GM19468 (cell line): Measurements from ENCODE around the gene ZSCAN2.
"Not testable (repeated sequence)": the region's sequence is repeated elsewhere in the genome, so short reads cannot be mapped to it uniquely, and the experiment has no call there.

Experiments
- ATAC-seq: cut with Tn5 transposase; IDR thresholded peaks from one replicate; pipeline ENCODE4 v1.9.1; 2021; ENCODE audit warnings: mild to moderate bottlenecking, moderate library complexity, moderate number of reproducible peaks; ENCODE audit not compliant: unreplicated experiment; ENCODE audit errors: extremely low read depth

ZSCAN2 gene

DNA sequence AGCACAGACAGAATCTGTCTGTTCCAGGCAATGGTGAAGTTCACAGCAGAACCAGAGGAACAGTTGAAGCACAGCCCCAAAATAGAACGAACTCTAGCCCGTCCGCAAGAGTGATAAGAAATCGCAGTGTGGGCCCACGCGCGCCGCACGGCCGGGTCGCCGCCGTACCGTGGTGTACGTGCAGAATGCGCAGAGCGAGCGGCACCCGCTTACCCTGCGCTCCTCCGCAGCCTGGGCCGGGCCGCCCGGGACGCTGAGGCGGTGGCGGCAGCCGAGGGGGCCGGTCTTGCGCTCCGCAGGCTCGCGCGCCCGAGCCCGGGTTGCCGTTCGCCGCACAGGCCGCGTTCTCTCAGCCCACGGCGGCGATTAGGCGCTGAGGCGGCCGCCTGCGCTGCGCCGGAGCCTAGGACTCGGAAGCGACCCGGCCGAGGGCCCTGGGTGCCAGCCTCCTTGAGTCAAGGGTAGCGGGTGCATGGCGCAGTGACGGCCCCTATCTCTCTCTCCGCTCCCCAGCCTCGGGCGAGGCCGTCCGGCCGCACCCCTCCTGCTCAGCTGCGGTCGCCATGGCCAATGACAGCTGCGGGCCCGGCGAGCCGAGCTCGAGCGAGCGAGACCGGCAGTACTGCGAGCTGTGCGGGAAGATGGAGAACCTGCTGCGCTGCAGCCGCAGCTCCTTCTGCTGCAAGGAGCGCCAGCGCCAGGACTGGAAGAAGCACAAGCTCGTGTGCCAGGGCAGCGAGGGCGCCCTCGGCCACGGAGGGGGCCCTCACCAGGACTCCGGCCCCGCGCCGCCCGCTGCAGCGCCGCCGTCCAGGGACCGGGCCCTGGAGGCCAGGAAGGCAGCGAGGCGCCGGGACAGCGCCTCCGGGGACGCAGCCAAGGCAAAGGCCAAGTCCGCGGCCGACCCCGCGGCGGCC, 32.8 kb downstream of the ZSCAN2 start:
- peak; percentile 34 for ATAC-seq

DNA sequence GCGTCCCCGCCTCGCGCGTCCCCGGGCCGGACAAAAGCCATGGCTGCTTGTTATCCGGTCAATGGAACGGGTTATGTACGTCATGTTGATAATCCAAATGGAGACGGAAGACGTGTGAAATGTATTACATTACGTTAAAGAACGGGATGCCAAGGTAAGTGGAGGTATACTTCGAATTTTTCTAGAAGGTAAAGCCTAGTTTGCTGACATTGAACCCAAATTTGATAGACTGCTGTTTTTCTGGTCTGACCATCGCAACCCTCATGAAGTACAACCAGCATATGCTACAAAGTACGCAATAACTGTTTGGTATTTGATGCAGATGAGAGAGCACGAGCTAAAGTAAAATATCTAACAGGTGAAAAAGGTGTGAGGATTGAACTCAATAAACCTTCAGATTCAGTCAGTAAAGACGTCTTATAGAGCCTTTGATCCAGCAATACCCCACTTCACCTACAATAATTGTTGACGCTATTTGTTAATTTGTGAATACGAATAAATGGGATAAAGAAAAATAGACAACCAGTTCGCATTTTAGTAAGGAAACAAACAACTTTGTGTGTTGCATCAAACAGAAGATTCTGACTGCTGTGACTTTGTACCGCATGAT, 33.5 kb downstream of the ZSCAN2 start:
- ATAC-seq: no peak

DNA sequence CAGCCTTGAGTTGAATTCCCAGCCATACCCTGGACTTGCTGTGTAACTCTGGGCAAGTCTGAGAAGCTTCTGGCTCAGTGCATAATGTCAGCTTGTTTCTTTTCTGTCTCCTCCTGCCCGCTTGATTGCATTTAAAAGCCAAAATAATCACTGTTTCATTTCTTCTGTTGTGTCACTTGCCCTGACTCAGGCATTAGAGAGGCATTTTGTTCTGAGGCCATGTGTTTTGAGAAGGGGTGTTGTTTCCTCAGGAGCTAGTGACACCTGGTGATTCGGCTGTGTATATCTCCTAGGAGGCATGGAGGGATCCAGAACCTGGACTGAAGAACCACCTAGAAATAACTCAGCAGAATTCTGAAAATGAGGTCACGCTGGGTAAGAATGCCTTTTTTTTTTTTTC, 37.3 kb downstream of the ZSCAN2 start:
- ATAC-seq: no peak

DNA sequence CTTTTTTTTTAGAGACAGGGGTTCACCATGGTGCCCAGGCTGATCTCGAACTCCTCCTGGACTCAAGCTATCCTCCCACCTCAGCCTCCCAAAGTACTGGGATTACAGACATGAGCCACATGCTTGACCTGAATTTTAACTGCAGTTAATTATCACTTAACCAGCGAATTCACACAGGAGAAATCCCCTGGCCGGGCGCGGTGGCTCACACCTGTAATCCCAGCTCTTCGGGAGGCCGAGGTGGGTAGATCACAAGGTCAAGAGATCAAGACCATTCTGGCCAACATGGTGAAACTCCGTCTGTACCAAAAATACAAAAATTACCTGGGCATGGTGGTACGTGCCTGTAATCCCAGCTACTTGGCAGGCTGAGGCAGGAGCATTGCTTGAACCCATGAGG, 41.1 kb downstream of the ZSCAN2 start:
- not testable (repeated sequence) for ATAC-seq

DNA sequence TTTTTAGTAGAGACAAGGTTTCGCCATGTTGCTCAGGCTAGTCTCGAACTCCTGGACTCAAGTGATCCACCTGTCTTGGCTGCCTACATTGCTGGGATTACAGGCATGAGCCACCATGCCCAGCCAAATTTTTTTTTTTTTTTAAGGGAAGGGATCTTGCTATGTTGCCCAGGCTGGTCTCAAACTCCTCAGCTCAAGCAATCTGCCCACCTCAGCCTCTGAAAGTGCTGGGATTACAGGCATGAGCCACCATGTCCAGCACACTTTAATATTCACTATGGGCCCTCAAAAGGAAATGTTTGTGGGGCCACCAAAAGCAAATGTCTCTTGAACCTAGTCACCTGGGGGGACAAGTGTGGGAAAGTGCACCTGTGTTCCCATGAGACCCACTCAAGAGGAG, 41.8 kb downstream of the ZSCAN2 start:
- ATAC-seq: not testable (repeated sequence)

DNA sequence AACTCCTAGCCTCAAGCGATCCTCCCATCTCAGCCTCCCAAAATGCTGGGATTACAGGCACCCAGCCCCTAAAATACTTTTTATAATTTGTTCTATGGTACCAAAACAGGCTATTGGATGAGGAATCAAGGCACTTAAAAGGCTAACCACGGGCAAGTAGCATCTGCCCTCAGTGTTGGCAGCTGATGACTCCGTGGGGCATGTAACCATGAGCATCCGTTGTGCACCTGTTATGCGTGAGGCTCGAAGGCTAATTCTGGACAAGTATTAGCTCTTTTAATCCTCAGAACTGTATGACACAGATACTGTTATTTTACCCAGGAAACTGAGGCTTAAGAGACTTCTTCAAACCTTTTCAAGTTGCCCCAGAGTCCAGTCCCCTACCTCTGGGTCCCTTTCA, 43.0 kb downstream of the ZSCAN2 start:
- no peak for ATAC-seq

DNA sequence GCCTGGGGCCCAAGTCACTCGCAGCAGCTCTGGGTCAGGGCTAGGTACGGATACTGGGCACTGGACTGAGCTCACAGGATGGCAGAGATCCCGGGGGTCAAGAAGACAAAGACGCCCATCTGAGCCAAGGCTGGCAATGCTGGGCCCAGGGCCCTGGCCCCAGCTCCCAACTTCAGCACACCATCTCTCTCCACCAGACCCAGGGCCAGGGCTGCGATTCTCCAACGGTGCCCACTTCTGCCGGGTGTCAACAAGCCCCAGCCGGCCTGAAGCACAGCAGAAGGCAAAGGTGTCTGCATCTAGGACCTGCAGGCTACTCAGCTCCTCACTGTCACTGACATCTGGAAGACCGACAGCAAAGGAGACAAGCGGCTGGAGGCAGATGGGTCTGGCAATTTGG, 44.7 kb downstream of the ZSCAN2 start:
- no peak for ATAC-seq

DNA sequence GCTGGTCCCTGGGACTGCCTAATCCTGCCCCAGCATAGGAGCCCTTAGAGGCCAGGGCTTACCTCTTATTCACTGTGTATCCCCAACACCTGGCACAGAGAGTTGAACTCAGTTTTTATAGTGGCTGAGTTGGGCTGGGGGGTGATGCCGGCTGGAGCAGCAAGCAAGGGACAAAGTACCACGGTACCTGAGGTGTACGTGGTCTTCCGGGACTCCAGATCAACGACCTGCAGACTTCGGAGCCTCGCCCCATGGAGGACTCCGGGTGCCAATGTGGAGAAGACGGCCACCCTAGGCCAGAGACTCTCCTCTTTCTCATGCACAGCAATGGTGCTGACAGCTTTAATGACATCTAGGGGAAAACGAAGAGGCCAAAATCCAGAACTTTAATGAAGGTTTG, 45.2 kb downstream of the ZSCAN2 start:
- no peak for ATAC-seq

DNA sequence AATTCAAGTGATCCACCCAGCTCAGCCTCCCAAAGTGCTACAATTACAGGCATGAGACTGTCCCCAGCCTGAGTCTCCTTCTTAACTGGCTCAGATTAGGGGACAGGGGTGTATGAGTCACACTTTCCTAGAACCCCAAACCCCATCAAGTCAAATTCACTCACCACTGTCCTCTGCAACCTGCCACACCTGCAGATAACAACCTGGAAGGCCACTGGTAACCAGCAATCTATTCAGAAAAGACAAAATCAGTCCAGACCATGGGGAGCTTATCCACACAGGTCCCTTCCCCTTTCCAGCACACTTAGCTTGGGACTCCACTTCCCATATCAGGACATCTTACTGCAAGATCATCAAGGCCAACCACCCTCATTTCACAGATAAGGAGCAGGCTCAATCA, 46.9 kb downstream of the ZSCAN2 start:
- ATAC-seq: no peak

DNA sequence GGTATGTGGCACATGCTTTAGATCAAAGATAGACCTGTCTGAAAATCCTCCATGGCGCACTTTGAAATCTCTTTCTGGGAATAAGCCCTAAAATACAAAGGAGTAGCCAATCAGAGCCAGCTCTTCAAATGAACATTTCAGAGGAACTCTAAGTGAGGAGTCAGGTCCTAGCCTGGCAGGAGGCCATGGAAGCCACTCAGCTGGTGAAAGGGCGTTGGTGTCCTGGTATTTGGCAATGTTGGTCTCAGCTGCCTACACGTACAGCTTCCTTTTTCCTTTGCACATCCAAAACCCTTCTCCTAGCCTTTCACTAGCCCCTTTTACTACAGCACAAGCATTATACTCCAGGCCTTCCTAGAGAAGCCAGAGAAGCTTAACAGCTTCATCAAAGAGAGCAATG, 47.7 kb downstream of the ZSCAN2 start:
- no peak for ATAC-seq

DNA sequence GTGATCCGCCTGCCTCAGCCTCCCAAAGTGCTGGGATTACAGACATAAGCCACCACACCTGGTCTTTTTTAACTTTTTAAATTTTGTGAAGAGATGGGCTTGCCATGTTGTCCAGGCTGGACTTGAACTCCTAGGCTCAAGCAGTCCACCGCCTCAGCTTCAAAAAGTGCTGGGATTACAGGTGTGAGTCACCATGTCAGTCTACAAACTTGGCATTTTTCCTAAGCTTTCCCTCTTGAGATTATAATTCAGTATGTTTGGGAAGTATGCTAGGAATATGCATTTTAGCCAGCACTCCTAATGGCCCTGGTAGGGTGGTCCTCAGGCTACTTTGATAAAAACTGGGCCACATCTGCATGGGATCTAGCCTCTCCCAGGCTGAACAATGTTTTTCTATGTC, 48.9 kb downstream of the ZSCAN2 start:
- ATAC-seq: no peak

DNA sequence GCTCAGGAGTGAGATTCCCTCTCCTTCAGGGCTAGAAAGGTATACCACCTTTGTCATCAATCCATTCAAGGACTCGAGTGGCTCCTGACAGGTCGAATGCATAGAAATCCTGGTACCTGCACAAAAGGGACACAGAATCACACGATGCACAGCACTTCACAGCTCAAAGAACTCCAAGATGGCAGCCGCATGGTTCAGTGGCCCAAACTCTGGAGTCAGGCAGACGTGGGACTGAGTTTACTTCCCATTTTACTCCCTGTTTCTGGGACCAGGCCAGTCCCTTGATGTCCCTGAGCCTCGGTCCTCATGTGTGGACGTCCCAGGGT, 52.7 kb downstream of the ZSCAN2 start:
- no peak for ATAC-seq

DNA sequence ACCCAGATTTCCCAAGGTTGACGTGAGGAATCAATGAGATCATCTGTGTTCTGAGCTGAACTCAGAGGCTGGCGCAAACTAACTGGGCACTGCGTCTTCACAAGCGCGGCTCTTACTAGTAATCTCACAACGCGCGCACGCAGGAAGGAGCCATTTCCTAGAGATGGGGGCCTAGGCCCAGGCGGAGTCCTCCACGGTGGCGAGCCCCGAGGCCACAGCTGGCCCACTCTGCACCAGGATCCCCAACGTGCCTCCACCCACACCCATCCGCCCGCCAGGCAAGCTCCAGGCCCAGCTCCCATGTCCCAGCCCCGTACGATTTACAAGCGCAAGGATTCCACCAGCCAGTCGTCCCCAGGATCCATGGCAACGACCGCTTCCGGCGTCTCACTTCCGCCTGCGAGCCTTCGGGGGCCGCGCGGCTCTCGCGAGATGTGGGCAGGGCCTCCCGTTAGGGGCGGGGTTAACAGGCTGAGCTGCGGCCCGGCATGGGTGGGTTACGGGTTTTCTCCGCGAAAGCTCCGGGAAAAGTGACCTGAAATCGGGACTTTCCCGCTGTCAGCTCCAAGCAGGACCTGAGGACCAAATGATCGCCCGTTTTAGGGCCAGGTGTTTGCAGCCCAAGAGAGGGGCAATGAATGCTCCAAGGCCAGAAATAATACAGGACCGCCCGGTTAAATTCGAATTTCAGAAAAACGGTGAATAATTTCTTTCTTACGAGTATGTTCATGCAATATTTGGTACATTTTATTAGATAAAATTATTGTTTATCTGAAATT, 53.3 kb downstream of the ZSCAN2 start, which contains the start of gene WDR73:
WDR73 (minus strand) TSS at position 374 of the 779 bp plus-strand sequence; CDS start at position 365, 9 bp downstream.
- ATAC-seq: peak; percentile 33

DNA sequence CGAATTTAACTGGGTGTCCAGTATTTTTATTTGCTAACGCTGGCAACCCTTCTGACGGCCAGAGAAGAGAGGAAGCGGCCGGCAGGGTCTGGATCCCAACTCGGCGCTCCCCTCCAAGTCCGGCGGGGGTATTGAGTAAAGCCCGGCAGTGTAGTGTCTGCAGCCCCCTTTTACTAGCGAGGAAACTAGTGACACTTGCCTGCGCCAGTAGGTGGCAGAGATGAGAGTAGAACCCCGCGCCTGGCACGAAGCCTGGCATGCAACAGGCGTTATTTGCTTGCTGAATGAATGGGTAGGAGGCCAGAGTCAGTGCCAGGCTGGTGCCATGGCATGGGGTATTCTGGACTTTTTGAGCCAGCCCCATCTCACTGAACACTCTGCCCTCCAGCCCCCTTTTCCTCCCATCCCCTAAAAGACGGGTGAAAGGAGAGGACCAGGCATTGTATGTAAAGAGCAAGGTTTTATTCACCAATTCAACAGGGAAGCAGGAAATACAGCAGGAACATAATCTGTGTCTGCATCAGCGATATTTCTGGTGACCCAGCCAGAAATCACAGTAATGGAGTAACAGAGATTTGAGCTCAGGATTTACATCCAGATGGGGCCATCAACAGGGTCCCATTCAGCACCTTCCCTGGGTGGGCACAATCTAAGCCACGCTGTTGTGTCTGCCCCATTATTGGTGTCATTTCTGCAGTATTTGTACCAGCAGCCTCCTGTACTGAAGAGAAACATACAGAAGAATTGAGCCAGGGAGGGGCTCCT, 54.1 kb downstream of the ZSCAN2 start:
- ATAC-seq: no peak

DNA sequence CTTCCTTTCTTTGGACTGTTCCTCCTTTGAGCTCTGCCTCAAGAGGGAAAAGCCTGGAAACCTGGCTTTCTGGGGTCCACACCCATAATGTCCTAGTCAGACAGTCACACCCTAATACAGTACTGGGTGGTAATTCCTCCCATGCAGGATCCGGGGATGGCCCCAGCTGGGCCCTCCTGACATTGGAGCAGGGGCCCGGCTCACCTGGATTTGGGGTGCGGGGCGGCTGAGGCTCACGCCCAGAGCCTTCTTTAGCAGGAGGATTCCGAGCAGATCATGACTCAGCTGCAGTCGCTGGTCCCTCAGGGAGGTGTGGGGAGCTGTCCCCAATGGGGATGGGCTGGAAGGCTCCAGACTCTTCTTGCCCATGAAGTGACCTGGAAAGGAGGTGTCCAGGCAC, 56.2 kb downstream of the ZSCAN2 start:
- no peak for ATAC-seq

DNA sequence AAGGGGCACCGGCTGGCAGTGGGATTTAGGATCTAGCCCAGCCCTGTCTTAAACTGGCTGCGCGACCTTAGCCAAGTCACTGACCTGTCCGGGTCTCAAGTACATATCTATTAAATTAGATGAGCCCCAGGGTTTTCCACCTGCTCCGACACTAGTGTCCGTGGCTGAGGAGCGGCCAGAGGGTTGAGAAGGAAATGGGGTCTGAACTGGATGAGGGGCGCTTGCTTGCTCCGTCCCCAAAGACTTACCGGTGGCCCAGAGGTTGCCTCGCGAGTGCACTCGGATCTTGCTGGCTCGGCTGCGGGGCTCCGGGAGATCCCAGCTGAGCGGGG, 56.9 kb downstream of the ZSCAN2 start:
- no peak for ATAC-seq

DNA sequence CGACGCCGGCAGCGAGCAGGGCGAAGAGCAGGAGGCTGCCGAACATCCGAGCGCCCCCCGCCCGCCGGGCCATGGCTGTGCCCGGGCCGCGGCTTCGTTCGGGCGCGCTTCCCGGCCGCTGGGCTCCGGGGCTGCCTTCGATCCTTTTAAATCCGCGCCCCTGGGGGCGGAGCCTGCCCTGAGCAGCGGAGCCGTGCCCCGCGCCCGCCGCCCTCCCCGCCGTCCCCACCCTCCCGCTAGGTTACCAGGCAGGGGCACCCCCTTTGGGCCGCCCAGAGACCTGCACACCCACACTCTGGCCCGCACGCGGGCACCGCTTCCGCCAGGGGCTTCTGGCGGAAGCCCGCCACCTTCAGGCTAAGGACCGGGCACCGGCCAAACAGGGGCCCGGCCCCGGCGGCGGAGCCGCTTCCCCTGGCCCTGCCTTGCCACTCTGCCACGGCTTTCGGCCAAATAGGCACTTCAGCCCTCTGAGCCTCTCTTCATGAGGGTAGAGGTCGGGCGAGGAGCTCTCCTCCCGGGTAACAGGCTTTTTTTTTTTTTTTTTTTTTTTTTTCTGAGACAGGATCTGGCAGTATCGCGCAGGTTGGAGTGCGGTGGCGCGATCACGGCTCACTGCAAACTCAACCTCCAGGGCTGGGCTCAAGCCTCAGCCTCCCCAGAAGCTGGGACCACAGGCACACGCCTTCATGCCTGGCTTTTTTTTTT, 57.4 kb downstream of the ZSCAN2 start, which contains the start of gene NMB:
NMB (minus strand) TSS at position 120 of the 708 bp plus-strand sequence; CDS start at position 73, 47 bp downstream.
- peak; percentile 62 for ATAC-seq

DNA sequence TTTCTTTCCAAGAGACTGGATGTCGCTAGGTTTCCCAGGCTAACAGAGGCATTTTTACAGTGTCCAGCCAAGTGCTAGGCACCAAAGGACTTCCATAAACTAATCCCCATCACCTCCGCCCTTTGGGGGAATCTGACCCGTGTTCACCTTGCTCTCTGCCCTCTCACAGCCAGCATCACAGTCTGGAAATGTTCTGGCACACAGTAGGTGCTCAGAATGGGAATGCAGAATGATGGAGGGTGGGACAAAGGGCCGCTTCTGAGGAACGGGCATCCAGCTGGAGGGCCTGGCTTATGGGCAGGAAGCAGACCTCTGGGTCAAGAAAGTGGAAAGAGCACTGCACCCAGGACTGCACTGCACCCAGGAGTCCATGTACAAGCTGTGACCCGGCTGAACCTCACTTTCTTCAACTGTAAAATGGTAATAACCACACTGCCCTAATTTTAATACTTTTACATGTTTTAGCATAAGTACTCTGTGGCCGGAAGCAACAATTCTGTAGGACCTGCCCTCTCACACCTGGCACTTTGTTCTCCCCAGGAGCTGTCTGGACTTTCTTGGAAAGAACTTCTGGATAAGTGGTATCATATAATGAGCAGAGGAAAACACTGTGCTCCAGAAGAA, 58.1 kb downstream of the ZSCAN2 start:
- ATAC-seq: no peak
